Measurements from ENCODE around the gene CLEC11A.

The CLEC11A gene

DNA sequence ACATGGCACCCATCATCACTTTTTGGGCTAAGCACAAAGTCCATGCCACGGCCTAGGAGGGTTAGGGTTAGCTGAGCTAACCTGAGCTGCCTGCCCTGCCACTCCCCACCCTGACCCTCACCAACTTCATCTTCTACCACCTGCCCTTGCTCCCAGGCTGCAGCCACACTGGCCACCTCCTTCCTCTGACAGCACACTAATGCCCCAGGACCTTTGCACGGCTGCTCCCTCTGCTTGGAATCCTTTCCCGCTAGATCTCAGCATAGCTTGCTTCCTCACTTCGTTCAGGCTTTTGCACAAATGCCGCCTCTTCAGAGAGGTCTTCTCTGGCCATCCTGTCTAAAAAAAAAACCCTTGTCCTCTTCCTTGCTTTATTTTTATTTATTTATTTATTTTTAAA, 16.8 kb upstream of the CLEC11A start:
- H3K27me3 ChIP-seq (ENCODE audit: low read depth, low read length), result peaks cover 4% of the 10 kb centered on the region
- TF ChIP-seq CTCF (IDR thresholded peaks at IDR 0.05; ENCODE audit: low read depth, low read length) (no peak), EZH2phosphoT487 (IDR thresholded peaks at IDR 0.05; ENCODE audit: low read depth) (no peak)
- 0 out of 2 replicates have a peak, but pooled peaks cover 2% of the 10 kb centered on the region for H3K4me1 ChIP-seq (ENCODE audit: low read length)
- H4K20me1 ChIP-seq (ENCODE audit: insufficient read depth, low read length), result no peaks in the 10 kb centered on the region
- H2AFZ ChIP-seq (ENCODE audit: low read depth, low read length), result no peak overlapping the region
- H3K9ac ChIP-seq (ENCODE audit: low read length), result no peak overlapping the region
- H3K36me3 ChIP-seq (replicated peaks; ENCODE audit: low read depth, low read length), result no peaks in the 10 kb centered on the region
- no peak overlapping the region for H3K4me3 ChIP-seq (ENCODE audit: low read length)
- no peak overlapping the region for H3K4me2 ChIP-seq (ENCODE audit: low read length)
- no peaks in the 10 kb centered on the region for H3K79me2 ChIP-seq (ENCODE audit: low read length)
- H3K27ac ChIP-seq (ENCODE audit: low read length), result no peak overlapping the region
- H3K9me3 ChIP-seq (ENCODE audit: insufficient read depth, low read length), result no peaks in the 10 kb centered on the region

- TF ChIP-seq EZH2phosphoT487 (IDR thresholded peaks at IDR 0.05; ENCODE audit: low read depth) (no peak), CTCF (IDR thresholded peaks at IDR 0.05; ENCODE audit: low read depth, low read length) (no peak)
- H3K9ac ChIP-seq (ENCODE audit: low read length), result no peak overlapping the region
- H3K4me2 ChIP-seq (ENCODE audit: low read length), result no peak overlapping the region
- no peaks in the 10 kb centered on the region for H3K9me3 ChIP-seq (ENCODE audit: insufficient read depth, low read length)
- 0 out of 2 replicates have a peak, but pooled peaks cover 2% of the 10 kb centered on the region for H3K4me1 ChIP-seq (ENCODE audit: low read length)
- no peak overlapping the region for H3K4me3 ChIP-seq (ENCODE audit: low read length)
- H3K36me3 ChIP-seq (replicated peaks; ENCODE audit: low read depth, low read length), result no peaks in the 10 kb centered on the region
- H3K79me2 ChIP-seq (ENCODE audit: low read length), result no peaks in the 10 kb centered on the region
- no peak overlapping the region for H2AFZ ChIP-seq (ENCODE audit: low read depth, low read length)
- no peaks in the 10 kb centered on the region for H4K20me1 ChIP-seq (ENCODE audit: insufficient read depth, low read length)
- peaks cover 7% of the 10 kb centered on the region for H3K27me3 ChIP-seq (ENCODE audit: low read depth, low read length)
- H3K27ac ChIP-seq (ENCODE audit: low read length), result no peak overlapping the region
These were observed 14.8 kb upstream of the CLEC11A start for GRCh38 chr19:50708179-50708879.

- H3K4me3 ChIP-seq (ENCODE audit: low read length), result no peak overlapping the region
- H3K4me2 ChIP-seq (ENCODE audit: low read length), result no peak overlapping the region
- H3K27me3 ChIP-seq (ENCODE audit: low read depth, low read length), result peaks cover 10% of the 10 kb centered on the region
- no peak overlapping the region for H3K27ac ChIP-seq (ENCODE audit: low read length)
- no peaks in the 10 kb centered on the region for H3K36me3 ChIP-seq (replicated peaks; ENCODE audit: low read depth, low read length)
- 0 out of 2 replicates have a peak, but pooled peaks cover 2% of the 10 kb centered on the region for H3K4me1 ChIP-seq (ENCODE audit: low read length)
- no peaks in the 10 kb centered on the region for H4K20me1 ChIP-seq (ENCODE audit: insufficient read depth, low read length)
- TF ChIP-seq CTCF (IDR thresholded peaks at IDR 0.05; ENCODE audit: low read depth, low read length) (no peak), EZH2phosphoT487 (IDR thresholded peaks at IDR 0.05; ENCODE audit: low read depth) (no peak)
- no peaks in the 10 kb centered on the region for H3K79me2 ChIP-seq (ENCODE audit: low read length)
- H2AFZ ChIP-seq (ENCODE audit: low read depth, low read length), result no peak overlapping the region
- no peak overlapping the region for H3K9ac ChIP-seq (ENCODE audit: low read length)
- no peaks in the 10 kb centered on the region for H3K9me3 ChIP-seq (ENCODE audit: insufficient read depth, low read length)
These were observed 13.1 kb upstream of the CLEC11A start for GRCh38 chr19:50710094-50710493.

- Histone ChIP-seq H3K4me2 (ENCODE audit: low read length) (no peak overlapping the region), H3K27ac (ENCODE audit: low read length) (no peak overlapping the region), H3K27me3 (ENCODE audit: low read depth, low read length) (peaks cover 13% of the 10 kb centered on the region), H3K4me1 (ENCODE audit: low read length) (0 out of 2 replicates have a peak, but pooled peaks cover under 1% of the 10 kb centered on the region), H3K79me2 (ENCODE audit: low read length) (no peaks in the 10 kb centered on the region), H3K9ac (ENCODE audit: low read length) (no peak overlapping the region), H3K9me3 (ENCODE audit: insufficient read depth, low read length) (no peaks in the 10 kb centered on the region), H3K4me3 (ENCODE audit: low read length) (no peak overlapping the region), H4K20me1 (ENCODE audit: insufficient read depth, low read length) (no peaks in the 10 kb centered on the region), H3K36me3 (replicated peaks; ENCODE audit: low read depth, low read length) (no peaks in the 10 kb centered on the region), H2AFZ (ENCODE audit: low read depth, low read length) (no peak overlapping the region)
- TF ChIP-seq EZH2phosphoT487 (IDR thresholded peaks at IDR 0.05; ENCODE audit: low read depth), result no peak
- no peak for TF ChIP-seq CTCF (IDR thresholded peaks at IDR 0.05; ENCODE audit: low read depth, low read length)
These were observed 12.6 kb upstream of the CLEC11A start for GRCh38 chr19:50710612-50711011.

All from OCI-LY3 (cell line).